GM12874 (cell line): Measurements from ENCODE around the gene PHF20.

Experiments used
- CTCF ChIP-seq: IDR thresholded peaks from 2 replicates; pipeline ENCODE4 v1.5.1; 2011; ENCODE audit warnings: low read depth, mild to moderate bottlenecking, control low read depth, low read length, moderate library complexity; ENCODE audit not compliant: insufficient read depth

The PHF20 gene

GRCh38 chr20:35771689-35772562, at the start of gene PHF20:
TSS of gene PHF20 (plus strand) at chr20:35772015. CDS start at chr20:35801523, 29,508 bp downstream.
- no peak for TF ChIP-seq CTCF

GRCh38 chr20:35724321-35725230, 47.2 kb upstream of the PHF20 start:
- no peak for TF ChIP-seq CTCF

- no peak for TF ChIP-seq CTCF
Measured at GRCh38 chr20:35726842-35727711, 44.7 kb upstream of the PHF20 start.

GRCh38 chr20:35729283-35729807, 42.5 kb upstream of the PHF20 start:
- no peak for TF ChIP-seq CTCF

GRCh38 chr20:35729836-35730582, 41.8 kb upstream of the PHF20 start:
- no peak for TF ChIP-seq CTCF

- no peak for TF ChIP-seq CTCF
Measured at GRCh38 chr20:35730583-35731468, 41.0 kb upstream of the PHF20 start.
